Panc1 (cell line): ENCODE measurements around the gene RHOG.

Experiments
- REST ChIP-seq, 2 experiments: IDR thresholded peaks; 2 replicates each; pipeline ENCODE4 v1.6.1; 2011 to 2012; ENCODE audit warnings: low read depth in 2 of 2, control low read depth in 1 of 2, low read length in 1 of 2, mild to moderate bottlenecking in 1 of 2, moderate library complexity in 1 of 2; ENCODE audit not compliant: insufficient read depth in 1 of 2
- TCF7L2 ChIP-seq: IDR thresholded peaks from 2 replicates; pipeline ENCODE4 v1.6.1; 2011; ENCODE audit warnings: mild to moderate bottlenecking, low read depth, low read length, inconsistent platforms
- TF ChIP-seq, protein P1 (sequence below): fragments of 450-650 bp; IDR thresholded peaks from 2 replicates; pipeline ENCODE4 v1.5.1; 2017; ENCODE audit warnings: mild to moderate bottlenecking

DNA sequence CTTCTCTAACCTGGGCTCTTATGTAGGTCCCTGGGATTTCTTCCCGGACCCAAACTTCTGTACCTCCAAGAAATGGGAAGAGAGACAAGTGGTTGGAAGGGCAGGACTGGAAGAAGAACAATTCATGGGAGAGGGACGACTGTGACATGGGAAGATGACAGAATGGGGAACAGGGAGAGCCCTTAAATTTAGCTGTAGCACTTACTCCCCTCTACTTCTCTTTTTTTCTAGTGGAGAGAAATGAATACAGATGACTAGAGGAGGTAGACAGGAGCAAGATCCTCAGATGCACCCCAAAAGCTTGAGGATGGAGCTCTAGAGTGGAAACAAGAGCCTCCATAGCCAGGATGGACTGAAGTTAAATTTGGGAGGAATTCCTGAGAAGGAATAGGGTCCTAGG, 2.3 kb downstream of the RHOG start:
- TF ChIP-seq, protein P1, sequence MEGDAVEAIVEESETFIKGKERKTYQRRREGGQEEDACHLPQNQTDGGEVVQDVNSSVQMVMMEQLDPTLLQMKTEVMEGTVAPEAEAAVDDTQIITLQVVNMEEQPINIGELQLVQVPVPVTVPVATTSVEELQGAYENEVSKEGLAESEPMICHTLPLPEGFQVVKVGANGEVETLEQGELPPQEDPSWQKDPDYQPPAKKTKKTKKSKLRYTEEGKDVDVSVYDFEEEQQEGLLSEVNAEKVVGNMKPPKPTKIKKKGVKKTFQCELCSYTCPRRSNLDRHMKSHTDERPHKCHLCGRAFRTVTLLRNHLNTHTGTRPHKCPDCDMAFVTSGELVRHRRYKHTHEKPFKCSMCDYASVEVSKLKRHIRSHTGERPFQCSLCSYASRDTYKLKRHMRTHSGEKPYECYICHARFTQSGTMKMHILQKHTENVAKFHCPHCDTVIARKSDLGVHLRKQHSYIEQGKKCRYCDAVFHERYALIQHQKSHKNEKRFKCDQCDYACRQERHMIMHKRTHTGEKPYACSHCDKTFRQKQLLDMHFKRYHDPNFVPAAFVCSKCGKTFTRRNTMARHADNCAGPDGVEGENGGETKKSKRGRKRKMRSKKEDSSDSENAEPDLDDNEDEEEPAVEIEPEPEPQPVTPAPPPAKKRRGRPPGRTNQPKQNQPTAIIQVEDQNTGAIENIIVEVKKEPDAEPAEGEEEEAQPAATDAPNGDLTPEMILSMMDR = no peak
- TF ChIP-seq REST (IDR thresholded peaks at IDR 0.05; ENCODE audit: insufficient read depth in 1 of 2, low read depth in 2 of 2, low read length in 1 of 2) (no peak), TCF7L2 (no peak)
